GM12891 (cell line): Measurements from ENCODE around the gene LDAH.
A peak's percentile ranks its signal among the peaks of the same experiment; 100 is the strongest.

Source experiments
- DNase-seq: peaks from one replicate; pipeline ENCODE4 v3.0.0; 2011; ENCODE audit warnings: low spot score; ENCODE audit not compliant: insufficient read length
- FAIRE-seq: peaks from 2 replicates; lab custom pipeline; 2011; peaks lifted over from hg19 to GRCh38; lab: Jason Lieb, UNC
- PAX5 ChIP-seq: IDR thresholded peaks from 2 replicates; pipeline ENCODE4 v1.6.1; 2011; ENCODE audit warnings: low read length, moderate library complexity, mild to moderate bottlenecking; ENCODE audit not compliant: insufficient read depth, severe bottlenecking
- POLR2A ChIP-seq: IDR thresholded peaks from 2 replicates; pipeline ENCODE4 v1.6.1; 2011; ENCODE audit warnings: low read depth, low read length, control low read depth
- POLR2AphosphoS5 ChIP-seq: IDR thresholded peaks from 2 replicates; pipeline ENCODE4 v1.6.1; 2011; ENCODE audit warnings: low read depth, low read length, control low read depth
- POU2F2 ChIP-seq: IDR thresholded peaks from 2 replicates; pipeline ENCODE4 v1.6.1; 2011; ENCODE audit warnings: low read depth, mild to moderate bottlenecking, control low read depth, low read length, moderate library complexity
- SPI1 ChIP-seq: IDR thresholded peaks from 2 replicates; pipeline ENCODE4 v1.6.1; 2011; ENCODE audit warnings: low read depth, low read length, control low read depth
- TAF1 ChIP-seq: IDR thresholded peaks from 2 replicates; pipeline ENCODE4 v1.6.1; 2011; ENCODE audit warnings: low read depth, low read length, control low read depth

LDAH gene

GRCh38 chr2:20707601-20708000 lies 115.3 kb downstream of the LDAH start:
- no peak for DNase-seq
- FAIRE-seq = no peak
- no peak for TF ChIP-seq POLR2A

GRCh38 chr2:20706786-20707185 lies 116.1 kb downstream of the LDAH start:
- no peak for TF ChIP-seq POLR2A
- TF ChIP-seq POU2F2 = no peak
- no peak for TF ChIP-seq PAX5
- no peak for TF ChIP-seq SPI1
- no peak for TF ChIP-seq TAF1
- no peak for TF ChIP-seq POLR2AphosphoS5
- no peak for FAIRE-seq
- DNase-seq = no peak

GRCh38 chr2:20706217-20706616 lies 116.7 kb downstream of the LDAH start:
- FAIRE-seq = no peak
- DNase-seq = no peak
- TF ChIP-seq POLR2AphosphoS5 (no peak), TAF1 (no peak), SPI1 (no peak), POU2F2 (no peak), POLR2A (no peak), PAX5 (no peak)

DNA sequence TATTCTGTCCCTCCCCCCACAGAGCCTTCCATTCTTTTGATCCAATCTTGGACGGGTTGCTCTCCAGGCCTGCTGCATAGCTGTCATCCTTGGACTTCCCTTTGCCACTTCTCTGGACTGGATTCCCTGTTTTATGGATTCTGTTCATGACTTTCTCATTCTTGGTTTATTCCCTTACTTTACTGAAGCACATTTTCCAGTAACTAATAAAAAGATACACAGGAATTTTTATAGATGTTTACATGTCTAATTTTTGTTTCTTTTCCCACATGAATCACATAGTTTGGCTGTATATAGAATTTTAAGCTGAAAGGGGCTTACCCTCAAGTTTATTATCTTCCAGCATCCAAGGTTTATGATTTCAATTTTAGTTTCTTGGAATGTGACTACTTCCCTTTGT lies 118.0 kb downstream of the LDAH start:
- FAIRE-seq (no peak), DNase-seq (no peak)
- TF ChIP-seq POLR2A (no peak), PAX5 (no peak), SPI1 (no peak), POLR2AphosphoS5 (no peak), POU2F2 (no peak), TAF1 (no peak)

GRCh38 chr2:20702563-20702962 lies 120.3 kb downstream of the LDAH start:
- TF ChIP-seq POLR2A = no peak
- no peak for TF ChIP-seq PAX5
- TF ChIP-seq POLR2AphosphoS5 = no peak
- no peak for TF ChIP-seq SPI1
- no peak for TF ChIP-seq TAF1
- TF ChIP-seq POU2F2 = no peak
- DNase-seq (no peak), FAIRE-seq (no peak)

GRCh38 chr2:20698916-20699613 lies 123.8 kb downstream of the LDAH start:
- FAIRE-seq (peak; percentile 16), DNase-seq (no peak)
- no peak for TF ChIP-seq TAF1
- TF ChIP-seq POU2F2 = no peak
- TF ChIP-seq SPI1 = no peak
- TF ChIP-seq POLR2AphosphoS5 = no peak
- TF ChIP-seq PAX5 = no peak
- TF ChIP-seq POLR2A = no peak

GRCh38 chr2:20697322-20697934 lies 125.5 kb downstream of the LDAH start:
- no peak for TF ChIP-seq PAX5
- TF ChIP-seq SPI1 = no peak
- no peak for TF ChIP-seq POLR2AphosphoS5
- TF ChIP-seq POLR2A = no peak
- TF ChIP-seq POU2F2 = no peak
- no peak for TF ChIP-seq TAF1
- FAIRE-seq (no peak), DNase-seq (no peak)

- DNase-seq = no peak
- TF ChIP-seq PAX5 (no peak), TAF1 (no peak), POLR2AphosphoS5 (no peak), POU2F2 (no peak), SPI1 (no peak), POLR2A (no peak)
- FAIRE-seq = no peak
Observed at GRCh38 chr2:20696366-20696765, 126.5 kb downstream of the LDAH start.

GRCh38 chr2:20693317-20693716 lies 129.6 kb downstream of the LDAH start:
- TF ChIP-seq TAF1 (no peak), PAX5 (no peak), POU2F2 (no peak), POLR2A (no peak), POLR2AphosphoS5 (no peak), SPI1 (no peak)
- FAIRE-seq = no peak
- DNase-seq = no peak

- TF ChIP-seq POLR2A (no peak), TAF1 (no peak), POU2F2 (no peak), POLR2AphosphoS5 (no peak), SPI1 (no peak), PAX5 (no peak)
- DNase-seq = no peak
- no peak for FAIRE-seq
Observed at GRCh38 chr2:20692081-20692480, 130.8 kb downstream of the LDAH start.
